HepG2 (cell line): ENCODE data around the gene NDUFB3. TPM values are rescaled to one million over a fixed set of nuclear protein-coding genes. Genes with fewer than 3 reads are reported as not detected.

Source experiments
- ATAC-seq: fragments of 200-7000 bp; cut with Tn5 transposase; 3 replicates; pipeline ENCODE4 v1.9.1; 2020; ENCODE audit warnings: mild to moderate bottlenecking, moderate library complexity
- BruUV-seq: library from RNA; stranded (reverse); fragments of 400-500 nt; replicated peaks from 2 replicates; lab custom pipeline; 2021; lab: Mats Ljungman, UMichigan
- CTCF ChIA-PET: fragments of 300-600 bp; formaldehyde crosslinking; extraction: SDS; loops from one replicate; lab custom pipeline; 2021; ENCODE audit warnings: low total read pairs, inconsistent platforms, low intra/inter-chr PET ratio; lab: Yijun Ruan, JAX
- POLR2A ChIA-PET: fragments of 350-600 bp; sonication (Branson Sonifier 250); formaldehyde crosslinking; loops from one replicate; lab custom pipeline; 2020; ENCODE audit warnings: antibody characterized with exemption, inconsistent platforms; lab: Yijun Ruan, JAX
- DNase-seq: peaks from one replicate; pipeline ENCODE4 v3.0.0-alpha.2; 2015; ENCODE audit warnings: low spot score
- FAIRE-seq: peaks from 3 replicates; lab custom pipeline; 2011; peaks lifted over from hg19 to GRCh38; lab: Jason Lieb, UNC
- H2AFZ ChIP-seq: one replicate; pipeline ENCODE4 v1.6.1; 2011; ENCODE audit warnings: low read length, inconsistent platforms
- H3K27ac ChIP-seq: fragments of 300-600 bp; 3 replicates; pipeline ENCODE4 v1.8.0; 2011; ENCODE audit warnings: mixed run types, mild to moderate bottlenecking, mixed read lengths, low read length, inconsistent platforms; ENCODE audit not compliant: insufficient read depth; ENCODE audit errors: extremely low read length
- H3K27me3 ChIP-seq, 2 experiments: fragments of 200-600 bp in 1 of 2; 2 replicates in 1 of 2; 3 replicates in 1 of 2; pipeline versions ENCODE4 v1.6.0 to v1.8.0; 2011; ENCODE audit warnings: low read length in 2 of 2, mild to moderate bottlenecking in 2 of 2, moderate library complexity in 2 of 2, inconsistent platforms in 1 of 2; ENCODE audit not compliant: insufficient read depth in 2 of 2, control insufficient read depth in 1 of 2
- H3K36me3 ChIP-seq, 2 experiments: fragments of 200-600 bp in 1 of 2; replicated peaks in 1 of 2; 2 replicates in 1 of 2; 3 replicates in 1 of 2; pipeline versions ENCODE4 v1.5.1 to v1.8.0; 2011; ENCODE audit warnings: low read length in 2 of 2, inconsistent platforms in 1 of 2; ENCODE audit not compliant: insufficient read depth in 2 of 2, control insufficient read depth in 1 of 2
- H3K4me1 ChIP-seq: 2 replicates; pipeline ENCODE4 v1.5.1; 2012; ENCODE audit warnings: low read length, inconsistent platforms; ENCODE audit not compliant: insufficient read depth
- H3K4me2 ChIP-seq: 2 replicates; pipeline ENCODE4 v1.6.0; 2011; ENCODE audit warnings: low read depth, low read length, inconsistent platforms
- H3K4me3 ChIP-seq, 3 experiments: fragments of 200-600 bp in 1 of 3; sonication (generic), shearing (Covaris generic) in 1 of 3; replicated peaks in 1 of 3; 2 replicates each; pipeline ENCODE4 v1.5.1; 2011 to 2016; ENCODE audit warnings: low read length in 3 of 3, inconsistent platforms in 2 of 3, low read depth in 2 of 3, mild to moderate bottlenecking in 2 of 3, control low read depth in 1 of 3, mixed read lengths in 1 of 3; ENCODE audit not compliant: insufficient read depth in 1 of 3
- H3K79me2 ChIP-seq: one replicate; pipeline ENCODE4 v1.6.1; 2011; ENCODE audit warnings: low read length, inconsistent platforms; ENCODE audit not compliant: insufficient read depth
- H3K9ac ChIP-seq: 2 replicates; pipeline ENCODE4 v1.6.0; 2011; ENCODE audit warnings: mild to moderate bottlenecking, low read depth, low read length, inconsistent platforms; ENCODE audit not compliant: insufficient read depth
- H3K9me3 ChIP-seq: 2 replicates; pipeline ENCODE4 v1.5.1; 2012; ENCODE audit warnings: mild to moderate bottlenecking, low read length
- H4K20me1 ChIP-seq: 2 replicates; pipeline ENCODE4 v1.6.0; 2011; ENCODE audit warnings: inconsistent platforms, mild to moderate bottlenecking, low read length, moderate library complexity; ENCODE audit not compliant: insufficient read depth
- FOXO1 ChIP-seq: sonication (generic); formaldehyde crosslinking; IDR thresholded peaks from 2 replicates; pipeline ENCODE4 v1.4.0; 2020; ENCODE audit warnings: missing genetic modification reagents
- GATAD1 ChIP-seq: IDR thresholded peaks from 2 replicates; pipeline ENCODE4 v1.6.1; 2016; ENCODE audit warnings: missing genetic modification reagents, missing compliant biosample characterization
- HES4 ChIP-seq: sonication (generic); formaldehyde crosslinking; IDR thresholded peaks from 2 replicates; pipeline ENCODE4 v1.9.0; 2021; ENCODE audit warnings: mild to moderate bottlenecking, missing genetic modification reagents, borderline replicate concordance
- PHB2 ChIP-seq: fragments of 450-650 bp; IDR thresholded peaks from 2 replicates; pipeline ENCODE4 v1.6.1; 2018; ENCODE audit not compliant: partially characterized antibody
- RBAK ChIP-seq: sonication (generic); formaldehyde crosslinking; IDR thresholded peaks from 2 replicates; pipeline ENCODE4 v1.5.1; 2020; ENCODE audit warnings: mild to moderate bottlenecking, missing genetic modification reagents
- ZBTB3 ChIP-seq: sonication (generic); formaldehyde crosslinking; IDR thresholded peaks from 2 replicates; pipeline ENCODE4 v1.4.0; 2020; ENCODE audit warnings: low read depth, mild to moderate bottlenecking, moderate library complexity, missing genetic modification reagents, borderline replicate concordance
- ZFP41 ChIP-seq: sonication (generic); formaldehyde crosslinking; IDR thresholded peaks from 2 replicates; pipeline ENCODE4 v1.4.0; 2020; ENCODE audit warnings: mild to moderate bottlenecking, missing genetic modification reagents, borderline replicate concordance
- ZNF430 ChIP-seq: sonication (generic); formaldehyde crosslinking; IDR thresholded peaks from 2 replicates; pipeline ENCODE4 v1.9.0; 2021; ENCODE audit warnings: mild to moderate bottlenecking, missing genetic modification reagents
- ZNF615 ChIP-seq: sonication (generic); formaldehyde crosslinking; IDR thresholded peaks from 2 replicates; pipeline ENCODE4 v1.5.0; 2020; ENCODE audit warnings: mild to moderate bottlenecking, missing genetic modification reagents, borderline replicate concordance
- ZNF766 ChIP-seq: sonication (generic); formaldehyde crosslinking; IDR thresholded peaks from 2 replicates; pipeline ENCODE4 v1.5.0; 2020; ENCODE audit warnings: missing genetic modification reagents, borderline replicate concordance
- WGBS: methylation state at CpG from one replicate; pipeline ENCODE4 v1.1.6; 2017; ENCODE audit warnings: low lambda C conversion rate; 5-methylcytosine and 5-hydroxymethylcytosine counted together
- in situ Hi-C: cut with HindIII; loops from 2 replicates; pipeline ENCODE4 v1.10.0; 2017; ENCODE audit warnings: low pct_unique_long_range_greater_than_20kb; ENCODE audit not compliant: extremely low pct_ligation_motif_present
- intact Hi-C: fragments of 100-400 bp; cut with micrococcal nuclease; formaldehyde crosslinking; loops from one replicate; pipeline ENCODE4 v1.10.0; 2022; ENCODE audit not compliant: unreplicated experiment
- polyA plus RNA-seq, 8 experiments: library from polyadenylated mRNA; depleted of rRNA in 3 of 8; stranded (reverse) in 7 of 8; unstranded in 1 of 8; fragments of >200 nt; fragmentation: Illumina TruSeq in 4 of 8; extraction: Trizol in 4 of 8; gene quantifications; 2 replicates each; pipeline versions ENCODE4 v1.2.1 to v1.2.3, GENCODE V29; 2011 to 2016; ENCODE audit warnings: low read depth in 4 of 8, missing spikeins in 1 of 8, mixed read lengths in 1 of 8; ENCODE audit not compliant: insufficient read depth in 1 of 8
- total RNA-seq, 5 experiments: library from RNA; depleted of rRNA; stranded (reverse); fragments of >200 nt; fragmentation: Illumina TruSeq; extraction: Trizol; gene quantifications; 2 replicates each; pipeline ENCODE4 v1.2.3, GENCODE V29; 2016; ENCODE audit warnings: low read depth in 1 of 5
- TF ChIP-seq, protein P1 (sequence below): sonication (generic); formaldehyde crosslinking; IDR thresholded peaks from 2 replicates; pipeline ENCODE4 v1.5.0; 2020; ENCODE audit warnings: missing genetic modification reagents
- TF ChIP-seq, protein P2 (sequence below): sonication (generic); formaldehyde crosslinking; IDR thresholded peaks from 2 replicates; pipeline ENCODE4 v1.4.0; 2020; ENCODE audit warnings: missing genetic modification reagents
- TF ChIP-seq, protein P3 (sequence below): sonication (generic); formaldehyde crosslinking; IDR thresholded peaks from 2 replicates; pipeline ENCODE4 v1.4.0; 2020; ENCODE audit warnings: missing genetic modification reagents

Gene NDUFB3
- total and polyA plus RNA-seq, 2 of the 13 experiments (the other 11 are each of a cell fraction or from before 2014, with no cell fraction given), result 50.7 to 159 TPM

DNA sequence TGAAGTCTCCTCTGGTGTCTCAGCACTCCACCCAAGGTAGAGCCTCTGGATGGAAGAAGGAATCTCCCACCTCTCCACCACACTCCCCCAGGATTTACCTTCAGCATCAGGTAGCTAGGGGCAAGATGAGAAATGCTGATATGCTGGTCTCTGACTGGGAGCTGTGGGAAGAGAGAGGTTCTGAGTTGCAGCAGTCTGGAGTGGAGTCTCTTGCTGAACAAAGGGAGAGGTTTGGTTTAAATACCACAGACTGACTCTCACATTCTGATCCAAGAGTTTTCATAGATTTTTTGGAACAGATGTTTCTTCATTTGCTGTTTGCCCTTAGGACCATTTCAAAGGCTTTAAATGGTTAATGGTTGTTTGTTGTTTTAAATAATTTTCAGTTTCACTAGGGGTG is 43.0 kb downstream of the NDUFB3 start (continued):
- no peak for TF ChIP-seq PHB2
- TF ChIP-seq, all 625 proteins: peak for 9

DNA sequence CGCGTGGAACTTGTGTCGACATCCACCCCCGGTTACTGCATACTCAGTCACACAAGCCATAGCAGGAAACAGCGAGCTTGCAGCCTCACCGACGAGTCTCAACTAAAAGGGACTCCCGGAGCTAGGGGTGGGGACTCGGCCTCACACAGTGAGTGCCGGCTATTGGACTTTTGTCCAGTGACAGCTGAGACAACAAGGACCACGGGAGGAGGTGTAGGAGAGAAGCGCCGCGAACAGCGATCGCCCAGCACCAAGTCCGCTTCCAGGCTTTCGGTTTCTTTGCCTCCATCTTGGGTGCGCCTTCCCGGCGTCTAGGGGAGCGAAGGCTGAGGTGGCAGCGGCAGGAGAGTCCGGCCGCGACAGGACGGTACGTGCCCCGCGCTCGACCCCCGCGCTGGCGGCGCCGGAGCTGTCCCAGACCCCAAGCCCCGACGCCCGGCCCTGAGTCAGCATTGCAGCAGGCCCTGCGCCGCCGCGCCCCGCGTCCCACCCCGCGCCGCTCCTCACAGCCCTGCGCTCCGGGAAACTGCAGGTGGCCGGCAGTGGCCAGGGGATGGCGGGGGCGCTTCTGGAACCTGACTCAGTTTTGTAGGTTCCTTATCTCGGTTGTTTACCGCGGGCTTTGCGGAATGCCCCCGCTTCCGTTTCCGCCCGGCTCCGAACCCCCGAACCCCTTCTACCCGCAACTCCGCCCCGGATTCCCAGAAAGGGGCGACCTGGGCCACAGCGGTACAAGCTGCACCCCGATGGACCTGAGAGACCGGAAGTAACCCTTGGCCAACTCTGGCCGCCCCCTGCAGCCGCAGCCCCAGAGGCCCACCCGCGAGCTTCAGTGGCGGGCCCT is 44.5 kb downstream of the NDUFB3 start, which contains the start of gene CFLAR:
Gene CFLAR (plus strand): TSS at position 50 of the 844 bp plus-strand sequence. CDS start 13,702 bp downstream, outside the sequence.
- H3K4me2 ChIP-seq, result peak within 1 kb of the TSS; percentile 97
- H3K9me3 ChIP-seq, result no peaks in the 10 kb centered on the region
- H3K36me3 ChIP-seq, result no peaks in the 10 kb centered on the region
- H3K4me3 ChIP-seq, result peak within 1 kb of the TSS; percentile 86 to 90 (median 86)
- intact Hi-C loops, result loop anchor here (1.0 to 5.0 kb wide), 4 partner anchors 44 to 229 kb away; partner anchors contain the start of genes NDUFB3, NIF3L1 and PPIL3
- H3K27ac ChIP-seq, result peak within 1 kb of the TSS; percentile 91
- DNase-seq (peak; percentile 94), FAIRE-seq (peak; percentile 18), ATAC-seq (peak; percentile 84)
- ChIA-PET CTCF (no interaction called here), POLR2A (interaction anchor here (0.6 to 5.8 kb wide), 28 partner anchors 9 to 1260 kb away, joined by 3 to 75 read pairs (median 7); partner anchors contain the start of genes CASP10, CLK1, HYCC2 and NDUFB3)
- H3K4me1 ChIP-seq, result peaks cover 61% of the 10 kb centered on the region
- no TSS peak for BruUV-seq
- peaks cover 45% of the 10 kb centered on the region for H3K79me2 ChIP-seq
- H3K27me3 ChIP-seq, result no peaks in the 10 kb centered on the region; a peak in 2 of 5 replicates
- in situ Hi-C loops, result loop anchor here (5.0 kb wide), 1 partner anchor 44 kb away; the partner anchor contains the start of genes HYCC2 and NDUFB3
- peak within 1 kb of the TSS; percentile 31 for H2AFZ ChIP-seq
- H3K9ac ChIP-seq, result peak within 1 kb of the TSS; percentile 94
- WGBS, result 2% methylated on average over 46 of the region's 75 CpGs
- H4K20me1 ChIP-seq, result peaks cover 5% of the 10 kb centered on the region
- no peak for TF ChIP-seq ZFP41 (CRISPR knock-in tag)
- TF ChIP-seq, protein P1, sequence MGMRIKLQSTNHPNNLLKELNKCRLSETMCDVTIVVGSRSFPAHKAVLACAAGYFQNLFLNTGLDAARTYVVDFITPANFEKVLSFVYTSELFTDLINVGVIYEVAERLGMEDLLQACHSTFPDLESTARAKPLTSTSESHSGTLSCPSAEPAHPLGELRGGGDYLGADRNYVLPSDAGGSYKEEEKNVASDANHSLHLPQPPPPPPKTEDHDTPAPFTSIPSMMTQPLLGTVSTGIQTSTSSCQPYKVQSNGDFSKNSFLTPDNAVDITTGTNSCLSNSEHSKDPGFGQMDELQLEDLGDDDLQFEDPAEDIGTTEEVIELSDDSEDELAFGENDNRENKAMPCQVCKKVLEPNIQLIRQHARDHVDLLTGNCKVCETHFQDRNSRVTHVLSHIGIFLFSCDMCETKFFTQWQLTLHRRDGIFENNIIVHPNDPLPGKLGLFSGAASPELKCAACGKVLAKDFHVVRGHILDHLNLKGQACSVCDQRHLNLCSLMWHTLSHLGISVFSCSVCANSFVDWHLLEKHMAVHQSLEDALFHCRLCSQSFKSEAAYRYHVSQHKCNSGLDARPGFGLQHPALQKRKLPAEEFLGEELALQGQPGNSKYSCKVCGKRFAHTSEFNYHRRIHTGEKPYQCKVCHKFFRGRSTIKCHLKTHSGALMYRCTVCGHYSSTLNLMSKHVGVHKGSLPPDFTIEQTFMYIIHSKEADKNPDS, result no peak
- TF ChIP-seq, protein P2, sequence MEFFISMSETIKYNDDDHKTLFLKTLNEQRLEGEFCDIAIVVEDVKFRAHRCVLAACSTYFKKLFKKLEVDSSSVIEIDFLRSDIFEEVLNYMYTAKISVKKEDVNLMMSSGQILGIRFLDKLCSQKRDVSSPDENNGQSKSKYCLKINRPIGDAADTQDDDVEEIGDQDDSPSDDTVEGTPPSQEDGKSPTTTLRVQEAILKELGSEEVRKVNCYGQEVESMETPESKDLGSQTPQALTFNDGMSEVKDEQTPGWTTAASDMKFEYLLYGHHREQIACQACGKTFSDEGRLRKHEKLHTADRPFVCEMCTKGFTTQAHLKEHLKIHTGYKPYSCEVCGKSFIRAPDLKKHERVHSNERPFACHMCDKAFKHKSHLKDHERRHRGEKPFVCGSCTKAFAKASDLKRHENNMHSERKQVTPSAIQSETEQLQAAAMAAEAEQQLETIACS (CRISPR knock-in tag), result peak; percentile 31; the same call in 1 of the 2 replicates
- no peak; the same call in 1 of the 2 replicates for TF ChIP-seq ZNF430
- TF ChIP-seq RBAK (CRISPR knock-in tag), result peak; percentile 81
- peak; percentile 44; the same call in 1 of the 2 replicates for TF ChIP-seq ZBTB3 (CRISPR knock-in tag)
- TF ChIP-seq FOXO1 (CRISPR knock-in tag), result peak; percentile 80
- TF ChIP-seq HES4 (CRISPR knock-in tag), result 0 out of 2 replicates have a peak, but pooled peaks have one; percentile 3
- TF ChIP-seq ZNF766, result peak; percentile 68; the same call in 1 of the 2 replicates
- peak; percentile 8 for TF ChIP-seq GATAD1 (CRISPR knock-in tag)
- TF ChIP-seq, protein P3, sequence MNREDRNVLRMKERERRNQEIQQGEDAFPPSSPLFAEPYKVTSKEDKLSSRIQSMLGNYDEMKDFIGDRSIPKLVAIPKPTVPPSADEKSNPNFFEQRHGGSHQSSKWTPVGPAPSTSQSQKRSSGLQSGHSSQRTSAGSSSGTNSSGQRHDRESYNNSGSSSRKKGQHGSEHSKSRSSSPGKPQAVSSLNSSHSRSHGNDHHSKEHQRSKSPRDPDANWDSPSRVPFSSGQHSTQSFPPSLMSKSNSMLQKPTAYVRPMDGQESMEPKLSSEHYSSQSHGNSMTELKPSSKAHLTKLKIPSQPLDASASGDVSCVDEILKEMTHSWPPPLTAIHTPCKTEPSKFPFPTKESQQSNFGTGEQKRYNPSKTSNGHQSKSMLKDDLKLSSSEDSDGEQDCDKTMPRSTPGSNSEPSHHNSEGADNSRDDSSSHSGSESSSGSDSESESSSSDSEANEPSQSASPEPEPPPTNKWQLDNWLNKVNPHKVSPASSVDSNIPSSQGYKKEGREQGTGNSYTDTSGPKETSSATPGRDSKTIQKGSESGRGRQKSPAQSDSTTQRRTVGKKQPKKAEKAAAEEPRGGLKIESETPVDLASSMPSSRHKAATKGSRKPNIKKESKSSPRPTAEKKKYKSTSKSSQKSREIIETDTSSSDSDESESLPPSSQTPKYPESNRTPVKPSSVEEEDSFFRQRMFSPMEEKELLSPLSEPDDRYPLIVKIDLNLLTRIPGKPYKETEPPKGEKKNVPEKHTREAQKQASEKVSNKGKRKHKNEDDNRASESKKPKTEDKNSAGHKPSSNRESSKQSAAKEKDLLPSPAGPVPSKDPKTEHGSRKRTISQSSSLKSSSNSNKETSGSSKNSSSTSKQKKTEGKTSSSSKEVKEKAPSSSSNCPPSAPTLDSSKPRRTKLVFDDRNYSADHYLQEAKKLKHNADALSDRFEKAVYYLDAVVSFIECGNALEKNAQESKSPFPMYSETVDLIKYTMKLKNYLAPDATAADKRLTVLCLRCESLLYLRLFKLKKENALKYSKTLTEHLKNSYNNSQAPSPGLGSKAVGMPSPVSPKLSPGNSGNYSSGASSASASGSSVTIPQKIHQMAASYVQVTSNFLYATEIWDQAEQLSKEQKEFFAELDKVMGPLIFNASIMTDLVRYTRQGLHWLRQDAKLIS (CRISPR knock-in tag), result no peak; the same call in 1 of the 2 replicates
- TF ChIP-seq ZNF615 (CRISPR knock-in tag), result no peak
